SH-SY5Y (cell line): ENCODE data around the gene TMPO.

Source experiments
- GATA2 ChIP-seq: IDR thresholded peaks from 2 replicates; pipeline ENCODE4 v1.6.1; 2011; ENCODE audit warnings: mild to moderate bottlenecking, low read depth, low read length
- GATA3 ChIP-seq: IDR thresholded peaks from 2 replicates; pipeline ENCODE4 v1.6.1; 2011; ENCODE audit warnings: low read depth, mild to moderate bottlenecking, low read length, moderate library complexity

Gene TMPO

DNA sequence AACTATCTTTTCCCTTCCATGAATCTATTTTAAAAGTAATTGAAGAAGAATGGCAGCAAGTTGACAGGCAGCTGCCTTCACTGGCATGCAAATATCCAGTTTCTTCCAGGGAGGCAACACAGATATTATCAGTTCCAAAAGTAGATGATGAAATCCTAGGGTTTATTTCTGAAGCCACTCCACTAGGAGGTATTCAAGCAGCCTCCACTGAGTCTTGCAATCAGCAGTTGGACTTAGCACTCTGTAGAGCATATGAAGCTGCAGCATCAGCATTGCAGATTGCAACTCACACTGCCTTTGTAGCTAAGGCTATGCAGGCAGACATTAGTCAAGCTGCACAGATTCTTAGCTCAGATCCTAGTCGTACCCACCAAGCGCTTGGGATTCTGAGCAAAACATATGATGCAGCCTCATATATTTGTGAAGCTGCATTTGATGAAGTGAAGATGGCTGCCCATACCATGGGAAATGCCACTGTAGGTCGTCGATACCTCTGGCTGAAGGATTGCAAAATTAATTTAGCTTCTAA is 18.4 kb downstream of the TMPO start:
- no peak for TF ChIP-seq GATA2
- TF ChIP-seq GATA3, result no peak

GRCh38 chr12:98538031-98538430 is 22.6 kb downstream of the TMPO start:
- TF ChIP-seq GATA2 (no peak), GATA3 (no peak)

DNA sequence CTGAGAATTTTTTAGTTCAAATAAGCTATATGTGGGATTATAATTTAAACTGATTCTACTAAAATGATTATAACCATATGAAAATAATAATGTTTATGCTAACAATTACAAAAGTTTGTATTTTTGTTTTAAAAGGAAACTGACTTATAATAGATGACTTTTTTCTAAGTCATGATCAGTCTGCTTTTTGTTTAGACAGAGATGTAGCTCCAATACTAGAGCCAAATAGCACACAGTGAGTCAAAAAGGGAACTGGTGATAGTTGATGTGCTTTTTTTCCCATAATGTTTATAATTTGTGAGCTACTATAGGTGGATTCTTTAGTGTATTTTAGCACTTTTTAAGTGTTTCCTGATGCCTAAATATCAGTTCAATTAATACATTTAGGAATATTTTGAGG is 28.3 kb downstream of the TMPO start:
- TF ChIP-seq GATA3 (no peak), GATA2 (no peak)

- TF ChIP-seq GATA2, result no peak
- no peak for TF ChIP-seq GATA3
Observed at GRCh38 chr12:98544751-98545150, 29.4 kb downstream of the TMPO start.

- TF ChIP-seq GATA2 (no peak), GATA3 (no peak)
Observed at GRCh38 chr12:98549371-98550110, 34.2 kb downstream of the TMPO start.

GRCh38 chr12:98551787-98552186 is 36.4 kb downstream of the TMPO start:
- no peak for TF ChIP-seq GATA3
- TF ChIP-seq GATA2, result no peak

- TF ChIP-seq GATA2 (no peak), GATA3 (no peak)
Observed at GRCh38 chr12:98559666-98560065, 44.3 kb downstream of the TMPO start.

GRCh38 chr12:98561846-98562245 is 46.5 kb downstream of the TMPO start:
- TF ChIP-seq GATA3, result no peak
- no peak for TF ChIP-seq GATA2

DNA sequence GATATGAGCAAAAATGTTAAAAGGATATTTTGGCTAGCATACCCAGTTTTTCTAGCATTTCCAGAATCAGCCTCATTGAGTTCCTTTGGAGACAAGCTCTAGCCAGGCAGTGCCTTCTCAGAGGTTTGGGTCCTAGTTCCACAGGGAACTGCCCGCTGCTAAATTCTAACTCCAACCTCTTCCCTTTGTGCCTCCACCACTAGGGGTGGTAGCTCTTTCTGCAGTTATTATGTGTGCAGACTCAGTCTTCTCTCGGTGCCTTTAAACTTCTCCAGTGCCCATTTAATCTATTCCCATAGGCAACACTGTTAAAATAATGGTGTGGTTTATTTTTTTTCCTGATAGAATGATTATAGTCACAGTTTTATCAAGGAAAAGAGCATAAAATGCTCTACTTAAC is 56.6 kb downstream of the TMPO start:
- TF ChIP-seq GATA2 (no peak), GATA3 (no peak)

DNA sequence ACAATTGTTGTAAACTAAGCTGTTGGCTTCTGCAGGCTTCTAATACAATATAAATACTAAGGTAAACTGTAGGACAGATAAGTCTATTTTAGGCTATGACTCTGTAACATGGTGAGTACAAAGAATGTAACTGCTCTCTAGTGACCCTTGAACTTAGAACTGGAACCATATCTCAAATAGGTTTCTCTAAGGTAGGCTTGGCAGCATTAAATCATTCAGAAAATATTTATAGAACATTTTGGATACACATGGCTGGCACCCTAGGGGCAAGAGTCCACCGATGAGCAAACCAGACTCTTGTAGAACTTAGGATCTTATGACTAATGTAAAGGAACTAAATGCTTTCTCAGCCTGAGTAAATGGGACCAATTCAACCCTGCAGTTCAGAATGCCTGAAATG is 58.7 kb downstream of the TMPO start:
- TF ChIP-seq GATA3, result no peak
- TF ChIP-seq GATA2, result no peak

GRCh38 chr12:98575013-98575412 is 59.6 kb downstream of the TMPO start:
- TF ChIP-seq GATA2 (no peak), GATA3 (no peak)

DNA sequence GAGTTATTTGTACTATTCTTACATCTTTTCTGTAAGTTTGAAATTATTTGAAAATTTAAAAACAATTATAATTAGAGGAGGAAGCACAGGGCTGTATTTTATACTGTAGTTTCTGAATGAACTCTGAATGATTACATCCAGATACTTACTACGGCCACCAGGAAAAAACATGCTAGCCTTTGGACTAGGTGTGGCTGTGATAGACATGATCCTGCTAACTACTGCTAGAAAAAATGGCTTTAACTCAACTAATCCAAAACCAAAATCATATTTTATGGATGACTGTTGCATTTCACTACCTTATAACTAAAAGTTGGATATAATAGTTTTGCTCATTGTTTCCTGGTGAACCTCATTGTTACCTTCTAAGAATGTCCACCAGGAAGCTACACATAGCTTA is 63.0 kb downstream of the TMPO start:
- no peak for TF ChIP-seq GATA3
- TF ChIP-seq GATA2, result no peak

GRCh38 chr12:98578821-98579220 is 63.4 kb downstream of the TMPO start:
- TF ChIP-seq GATA2 (no peak), GATA3 (no peak)

DNA sequence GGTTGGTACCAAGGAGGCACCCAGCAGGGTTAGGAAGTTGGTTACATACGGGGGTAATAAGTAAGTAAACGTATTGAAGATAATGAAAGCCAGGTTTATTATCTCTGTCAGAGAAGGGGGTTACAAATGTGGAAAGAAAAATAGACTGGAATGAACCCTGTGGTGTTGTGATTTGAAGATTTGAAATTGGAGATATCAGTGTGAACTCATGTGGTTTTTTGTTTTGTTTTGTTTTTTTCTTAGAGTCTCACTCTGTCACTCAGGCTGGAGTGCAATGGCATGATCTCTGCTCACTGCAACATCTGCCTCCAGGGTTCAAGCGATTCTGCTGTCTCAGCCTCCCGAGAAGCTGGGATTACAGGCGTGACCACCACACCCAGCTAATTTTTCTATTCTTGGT is 64.0 kb downstream of the TMPO start:
- no peak for TF ChIP-seq GATA3

DNA sequence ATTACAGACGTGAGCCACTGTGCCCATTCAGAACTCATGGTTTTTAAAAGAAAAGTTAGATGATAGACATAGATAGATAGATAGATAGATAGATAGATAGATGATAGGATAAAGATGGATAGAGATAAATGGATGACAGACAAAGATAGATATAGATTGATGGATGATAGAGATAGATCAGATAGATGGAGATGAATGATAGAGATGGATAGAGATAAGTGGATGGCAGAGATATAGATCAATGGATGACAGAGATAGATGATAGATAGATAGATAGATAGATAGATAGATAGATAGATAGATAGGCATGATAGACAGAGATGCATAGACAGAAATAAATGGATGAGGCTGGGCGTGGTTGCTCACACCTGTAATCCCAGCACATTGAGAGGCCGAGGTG is 64.4 kb downstream of the TMPO start:
- TF ChIP-seq GATA2 (no peak), GATA3 (no peak)

GRCh38 chr12:98580695-98581094 is 65.3 kb downstream of the TMPO start:
- no peak for TF ChIP-seq GATA3
- no peak for TF ChIP-seq GATA2

DNA sequence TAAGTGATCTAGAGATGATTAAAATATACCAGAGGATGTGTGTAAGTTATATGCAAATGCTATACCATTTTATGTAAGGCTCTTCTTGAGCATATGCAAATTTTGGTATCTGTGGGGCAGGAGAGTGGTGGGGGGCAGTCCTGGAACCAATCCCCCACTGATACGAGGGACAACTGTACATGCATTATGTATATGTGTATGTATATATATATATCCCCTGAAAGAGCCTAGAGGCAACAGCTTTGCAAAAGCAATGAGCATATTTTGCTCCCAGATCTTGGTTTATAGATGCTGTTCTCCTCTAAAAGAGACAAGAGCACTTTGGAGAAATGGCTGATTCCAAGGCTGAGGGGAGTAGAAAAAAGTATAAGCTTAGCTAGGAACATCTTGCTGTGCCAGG is 65.7 kb downstream of the TMPO start:
- TF ChIP-seq GATA2 (no peak), GATA3 (no peak)
